ENCODE data around the gene TTC7B. TPM values are rescaled to one million over a fixed set of nuclear protein-coding genes. Genes with fewer than 3 reads are reported as not detected.

Gene TTC7B
- total and polyA plus RNA-seq, 2 of the 8 experiments (the other 6 are each of a cell fraction or from before 2014, with no cell fraction given) = 23.7 to 34.0 TPM

GRCh38 chr14:90658541-90658967 is 157.7 kb downstream of the TTC7B start (continued):
- no peak for TF ChIP-seq ATF2 (IDR thresholded peaks at IDR 0.05; ENCODE audit: low read length)
- no peak for TF ChIP-seq HDAC2 (IDR thresholded peaks at IDR 0.05; ENCODE audit: borderline replicate concordance in 1 of 2, low read depth in 2 of 2, low read length in 2 of 2)
